ENCODE data around the gene LYSET. TPM values are rescaled to one million over a fixed set of nuclear protein-coding genes. Genes with fewer than 3 reads are reported as not detected.

Gene LYSET
- total RNA-seq, 1 donor = 10.1 TPM

DNA sequence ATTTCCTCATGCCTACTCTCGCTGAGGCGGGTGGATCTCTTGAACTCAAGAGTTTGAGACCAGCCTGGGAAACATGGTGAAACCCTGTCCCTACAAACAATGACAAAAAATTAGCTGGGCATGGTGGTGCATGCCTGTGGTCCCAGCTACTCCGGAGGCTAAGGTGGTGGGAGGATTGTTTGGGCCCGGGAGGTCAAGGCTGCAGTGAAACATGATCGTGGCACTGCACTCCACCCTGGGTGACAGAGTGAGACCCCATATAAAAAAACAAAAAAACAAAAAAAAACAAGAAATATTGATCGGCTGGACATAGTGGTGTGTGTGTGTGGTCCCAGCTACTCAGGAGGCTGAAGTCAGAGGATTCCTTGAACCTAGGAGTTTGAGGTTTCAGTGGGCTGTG is 9.6 kb upstream of the LYSET start:
- TF ChIP-seq, protein P1, sequence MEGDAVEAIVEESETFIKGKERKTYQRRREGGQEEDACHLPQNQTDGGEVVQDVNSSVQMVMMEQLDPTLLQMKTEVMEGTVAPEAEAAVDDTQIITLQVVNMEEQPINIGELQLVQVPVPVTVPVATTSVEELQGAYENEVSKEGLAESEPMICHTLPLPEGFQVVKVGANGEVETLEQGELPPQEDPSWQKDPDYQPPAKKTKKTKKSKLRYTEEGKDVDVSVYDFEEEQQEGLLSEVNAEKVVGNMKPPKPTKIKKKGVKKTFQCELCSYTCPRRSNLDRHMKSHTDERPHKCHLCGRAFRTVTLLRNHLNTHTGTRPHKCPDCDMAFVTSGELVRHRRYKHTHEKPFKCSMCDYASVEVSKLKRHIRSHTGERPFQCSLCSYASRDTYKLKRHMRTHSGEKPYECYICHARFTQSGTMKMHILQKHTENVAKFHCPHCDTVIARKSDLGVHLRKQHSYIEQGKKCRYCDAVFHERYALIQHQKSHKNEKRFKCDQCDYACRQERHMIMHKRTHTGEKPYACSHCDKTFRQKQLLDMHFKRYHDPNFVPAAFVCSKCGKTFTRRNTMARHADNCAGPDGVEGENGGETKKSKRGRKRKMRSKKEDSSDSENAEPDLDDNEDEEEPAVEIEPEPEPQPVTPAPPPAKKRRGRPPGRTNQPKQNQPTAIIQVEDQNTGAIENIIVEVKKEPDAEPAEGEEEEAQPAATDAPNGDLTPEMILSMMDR (IDR thresholded peaks at IDR 0.05; ENCODE audit: extremely low read depth, low read depth, low read length) = no peak
- Histone ChIP-seq H3K4me2 (ENCODE audit: insufficient read depth, low read length) (no peak overlapping the region), H4K20me1 (ENCODE audit: insufficient read depth, low read length) (no peaks in the 10 kb centered on the region), H2AFZ (ENCODE audit: low read length) (no peak overlapping the region), H3K4me1 (ENCODE audit: insufficient read depth, low read length) (peaks cover 2% of the 10 kb centered on the region), H3K9me3 (ENCODE audit: low read depth, low read length) (no peaks in the 10 kb centered on the region), H3K27me3 (ENCODE audit: insufficient read depth, low read length) (peaks cover 7% of the 10 kb centered on the region), H3K4me3 (ENCODE audit: insufficient read depth, low read length) (no peak overlapping the region), H3K79me2 (ENCODE audit: insufficient read depth, low read length) (no peaks in the 10 kb centered on the region), H3K27ac (ENCODE audit: low read depth, low read length) (no peak overlapping the region), H3K36me3 (ENCODE audit: insufficient read depth, low read length) (no peaks in the 10 kb centered on the region)
- DNase-seq (ENCODE audit: insufficient read length, low spot score, missing footprints) = no peak

DNA sequence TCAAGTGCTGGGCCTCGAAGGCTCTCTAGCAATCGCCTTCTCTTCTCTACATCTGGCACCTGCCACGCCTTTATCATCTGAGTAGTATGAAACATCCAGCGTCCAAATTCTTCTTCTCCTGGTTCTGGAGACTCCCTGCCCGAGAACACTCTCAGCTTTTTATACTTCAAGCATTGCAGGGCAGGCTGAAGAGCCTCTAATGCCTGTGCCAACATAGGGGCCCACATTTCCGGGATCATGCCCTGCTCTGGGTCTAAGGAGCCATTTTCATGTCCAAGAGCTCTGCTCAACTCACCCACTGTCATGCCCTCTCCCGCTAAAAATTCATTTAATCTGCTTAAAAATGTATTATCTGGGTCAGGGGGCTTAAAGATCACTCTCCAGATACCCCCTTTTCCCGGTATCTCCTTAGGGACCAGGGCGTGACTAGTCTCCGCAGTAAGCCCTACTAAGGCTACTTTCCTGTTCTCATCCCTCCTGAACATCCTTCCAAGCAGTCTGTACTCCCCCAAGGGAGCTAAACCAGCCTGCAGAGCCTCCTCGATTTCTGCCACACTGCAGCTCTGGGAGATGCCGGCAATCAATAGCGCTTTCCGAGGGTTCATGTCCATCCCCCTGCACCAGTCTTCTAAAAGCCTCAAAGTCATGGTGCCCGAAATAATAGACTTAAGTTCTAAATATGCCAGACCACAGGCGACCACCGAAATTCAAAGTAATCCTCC is 1.4 kb upstream of the LYSET start:
- H3K27me3 ChIP-seq (ENCODE audit: insufficient read depth, low read length) = no peaks in the 10 kb centered on the region
- peaks cover 8% of the 10 kb centered on the region for H3K36me3 ChIP-seq (ENCODE audit: insufficient read depth, low read length)
- peaks cover 9% of the 10 kb centered on the region for H4K20me1 ChIP-seq (ENCODE audit: insufficient read depth, low read length)
- H3K4me3 ChIP-seq (ENCODE audit: insufficient read depth, low read length) = peak overlapping the region; percentile 95
- TF ChIP-seq, protein P1 (IDR thresholded peaks at IDR 0.05; ENCODE audit: extremely low read depth, low read depth, low read length) = no peak
- DNase-seq (ENCODE audit: insufficient read length, low spot score, missing footprints) = peak; percentile 77
- no peaks in the 10 kb centered on the region for H3K9me3 ChIP-seq (ENCODE audit: low read depth, low read length)
- peak overlapping the region; percentile 69 for H2AFZ ChIP-seq (ENCODE audit: low read length)
- peaks cover 45% of the 10 kb centered on the region for H3K79me2 ChIP-seq (ENCODE audit: insufficient read depth, low read length)
- H3K4me2 ChIP-seq (ENCODE audit: insufficient read depth, low read length) = peak overlapping the region; percentile 88
- H3K4me1 ChIP-seq (ENCODE audit: insufficient read depth, low read length) = peaks cover 15% of the 10 kb centered on the region
- peak overlapping the region; percentile 81 for H3K27ac ChIP-seq (ENCODE audit: low read depth, low read length)

DNA sequence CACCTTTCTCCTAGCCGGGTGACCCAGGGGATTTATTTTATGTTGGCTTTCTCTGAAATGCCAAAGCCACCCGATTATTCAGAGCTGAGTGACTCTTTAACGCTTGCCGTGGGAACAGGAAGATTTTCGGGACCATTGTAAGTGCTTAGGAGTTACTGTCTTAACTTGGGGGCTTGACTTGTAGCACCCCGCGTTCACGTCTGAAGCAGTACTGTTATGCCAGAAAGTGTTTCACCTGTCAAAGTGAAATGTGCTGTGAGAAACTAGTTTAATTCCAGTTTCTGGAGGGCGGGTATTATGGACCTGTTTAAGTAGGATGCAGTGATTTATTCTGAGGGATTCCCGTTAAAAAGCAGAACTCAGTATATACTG is 218 bp downstream of the LYSET start:
- H3K27ac ChIP-seq (ENCODE audit: low read depth, low read length) = peak overlapping the region; percentile 94
- peak overlapping the region; percentile 92 for H2AFZ ChIP-seq (ENCODE audit: low read length)
- H3K4me3 ChIP-seq (ENCODE audit: insufficient read depth, low read length) = peak overlapping the region; percentile 95
- peak; percentile 83 for DNase-seq (ENCODE audit: insufficient read length, low spot score, missing footprints)
- TF ChIP-seq, protein P1 (IDR thresholded peaks at IDR 0.05; ENCODE audit: extremely low read depth, low read depth, low read length) = no peak
- H3K4me1 ChIP-seq (ENCODE audit: insufficient read depth, low read length) = peaks cover 12% of the 10 kb centered on the region
- H3K4me2 ChIP-seq (ENCODE audit: insufficient read depth, low read length) = peak overlapping the region; percentile 99
- H3K36me3 ChIP-seq (ENCODE audit: insufficient read depth, low read length) = peaks cover 8% of the 10 kb centered on the region
- H3K9me3 ChIP-seq (ENCODE audit: low read depth, low read length) = no peaks in the 10 kb centered on the region
- peaks cover 9% of the 10 kb centered on the region for H4K20me1 ChIP-seq (ENCODE audit: insufficient read depth, low read length)
- H3K27me3 ChIP-seq (ENCODE audit: insufficient read depth, low read length) = no peaks in the 10 kb centered on the region
- H3K79me2 ChIP-seq (ENCODE audit: insufficient read depth, low read length) = peaks cover 45% of the 10 kb centered on the region

DNA sequence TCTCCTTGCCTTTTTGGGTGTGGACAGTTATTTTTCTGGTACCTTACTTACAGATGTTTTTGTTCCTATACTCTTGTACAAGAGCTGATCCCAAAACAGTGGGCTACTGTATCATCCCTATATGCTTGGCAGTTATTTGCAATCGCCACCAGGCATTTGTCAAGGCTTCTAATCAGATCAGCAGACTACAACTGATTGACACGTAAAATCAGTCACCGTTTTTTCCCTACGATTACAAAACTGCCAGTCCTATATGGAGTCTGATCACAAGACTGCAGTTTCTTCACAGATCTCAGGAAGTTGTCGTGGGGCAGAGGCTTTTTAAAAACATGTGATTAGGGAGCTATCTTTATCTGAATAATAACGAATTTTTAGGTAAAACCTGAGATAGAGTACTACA is 1.3 kb downstream of the LYSET start:
- Histone ChIP-seq H2AFZ (ENCODE audit: low read length) (no peak overlapping the region), H3K27me3 (ENCODE audit: insufficient read depth, low read length) (no peaks in the 10 kb centered on the region), H3K9me3 (ENCODE audit: low read depth, low read length) (no peaks in the 10 kb centered on the region), H3K4me2 (ENCODE audit: insufficient read depth, low read length) (peak overlapping the region; percentile 2), H3K4me3 (ENCODE audit: insufficient read depth, low read length) (no peak overlapping the region), H3K79me2 (ENCODE audit: insufficient read depth, low read length) (peaks cover 45% of the 10 kb centered on the region), H3K36me3 (ENCODE audit: insufficient read depth, low read length) (peaks cover 8% of the 10 kb centered on the region), H4K20me1 (ENCODE audit: insufficient read depth, low read length) (peaks cover 9% of the 10 kb centered on the region), H3K27ac (ENCODE audit: low read depth, low read length) (no peak overlapping the region), H3K4me1 (ENCODE audit: insufficient read depth, low read length) (peaks cover 12% of the 10 kb centered on the region)
- TF ChIP-seq, protein P1 (IDR thresholded peaks at IDR 0.05; ENCODE audit: extremely low read depth, low read depth, low read length) = no peak
- no peak for DNase-seq (ENCODE audit: insufficient read length, low spot score, missing footprints)
